Activated T-helper 17 cell treated with anti-CD3 and anti-CD28 coated beads, Interleukin-2, amount 50 U/mL, for 72 hours (primary cell): ENCODE measurements around the gene TMIE. TPM values are rescaled to one million over a fixed set of nuclear protein-coding genes. Genes with fewer than 3 reads are reported as not detected.

Experiments
- ATAC-seq: fragments of 150-1000 bp; cut with Tn5 transposase; replicated peaks from 2 replicates; pipeline ENCODE4 v1.10.0; 2021; ENCODE audit warnings: mild to moderate bottlenecking, moderate library complexity
- H3K27ac Mint-ChIP-seq: one replicate; pipeline ENCODE4 v1.8.0; 2022; ENCODE audit warnings: mixed read lengths
- H3K27me3 Mint-ChIP-seq: one replicate; pipeline ENCODE4 v1.8.0; 2022; ENCODE audit warnings: mixed read lengths
- H3K36me3 Mint-ChIP-seq: one replicate; pipeline ENCODE4 v1.8.0; 2022; ENCODE audit warnings: low read depth, mild to moderate bottlenecking, mixed read lengths
- H3K4me1 Mint-ChIP-seq: one replicate; pipeline ENCODE4 v1.8.0; 2022; ENCODE audit warnings: mixed read lengths
- H3K4me3 Mint-ChIP-seq: one replicate; pipeline ENCODE4 v1.8.0; 2022; ENCODE audit warnings: mild to moderate bottlenecking, mixed read lengths
- H3K9me3 Mint-ChIP-seq: one replicate; pipeline ENCODE4 v1.8.0; 2022; ENCODE audit warnings: mixed read lengths
- total RNA-seq, 2 donors: library from RNA; stranded (reverse); gene quantifications; one replicate each; pipeline ENCODE4 v1.2.3, GENCODE V29; 2022

The TMIE gene
- total RNA-seq, 2 donors from 2014 or later: 0.15 to 0.53 TPM

DNA sequence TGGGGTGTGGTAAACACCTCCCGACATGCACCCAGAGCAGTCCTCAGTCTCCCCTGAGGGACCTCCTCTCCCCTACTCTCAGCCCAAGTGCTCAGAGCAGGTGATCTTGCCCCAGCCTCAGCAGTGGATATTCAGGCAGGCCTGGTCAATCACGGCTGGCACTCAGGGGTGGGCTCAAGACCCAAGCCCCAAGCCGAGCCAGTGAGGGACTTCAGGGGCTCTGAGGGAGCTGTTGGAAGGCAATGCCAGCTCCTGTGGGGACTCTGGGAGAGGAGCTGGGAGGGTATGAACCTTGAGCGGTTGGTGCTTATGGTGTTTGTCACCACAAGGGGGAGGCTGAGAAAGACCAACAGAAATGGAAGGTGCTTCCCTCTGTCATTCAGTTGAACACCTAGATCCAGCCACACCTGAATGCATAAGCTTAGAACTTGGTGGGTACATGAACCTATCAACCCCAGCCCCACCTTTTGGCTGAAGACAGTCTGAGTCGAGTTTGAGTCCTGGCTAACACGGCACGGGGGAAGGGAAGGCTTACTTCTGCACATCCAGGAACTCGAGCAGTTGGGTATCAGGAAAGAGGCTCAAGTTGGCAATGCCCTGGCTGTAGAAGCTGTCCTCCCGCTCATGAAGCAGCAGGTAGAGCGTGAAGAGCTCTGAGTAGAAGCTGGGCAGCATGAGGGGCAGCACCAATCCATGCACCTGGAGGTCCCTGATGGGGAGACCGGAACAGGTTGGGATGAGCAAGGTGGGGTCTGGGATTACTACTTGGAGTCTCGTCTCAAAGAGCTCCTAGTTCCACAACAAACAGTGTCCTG is 27.0 kb upstream of the TMIE start:
- no peak for ATAC-seq
- Mint-ChIP-seq H3K4me3 (no peak overlapping the region), H3K27ac (no peak overlapping the region), H3K27me3 (no peaks in the 10 kb centered on the region), H3K36me3 (no peaks in the 10 kb centered on the region), H3K9me3 (no peaks in the 10 kb centered on the region), H3K4me1 (no peaks in the 10 kb centered on the region)

DNA sequence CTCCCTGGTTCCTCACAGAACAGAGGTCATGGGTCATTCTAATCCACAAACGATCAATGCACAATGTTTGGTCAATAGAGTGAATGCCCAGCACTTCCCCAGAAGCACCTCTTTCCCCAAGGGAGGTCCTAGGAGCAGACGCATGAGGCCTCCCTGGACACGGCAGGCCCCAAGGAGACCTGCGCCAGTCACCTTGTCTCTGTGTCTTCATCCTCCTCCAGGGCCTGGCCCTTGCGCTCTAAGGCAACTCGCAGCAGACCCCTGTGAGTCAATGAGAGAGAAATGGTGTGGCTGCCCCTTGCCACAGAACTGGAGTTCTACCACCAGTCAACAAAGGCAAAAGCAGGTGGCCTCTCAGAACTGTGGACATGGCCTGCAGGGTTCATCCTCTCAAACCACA is 25.8 kb upstream of the TMIE start:
- no peaks in the 10 kb centered on the region for H3K36me3 Mint-ChIP-seq
- H3K4me3 Mint-ChIP-seq: no peak overlapping the region
- no peaks in the 10 kb centered on the region for H3K27me3 Mint-ChIP-seq
- H3K27ac Mint-ChIP-seq: no peak overlapping the region
- no peaks in the 10 kb centered on the region for H3K4me1 Mint-ChIP-seq
- H3K9me3 Mint-ChIP-seq: no peaks in the 10 kb centered on the region
- ATAC-seq: no peak

DNA sequence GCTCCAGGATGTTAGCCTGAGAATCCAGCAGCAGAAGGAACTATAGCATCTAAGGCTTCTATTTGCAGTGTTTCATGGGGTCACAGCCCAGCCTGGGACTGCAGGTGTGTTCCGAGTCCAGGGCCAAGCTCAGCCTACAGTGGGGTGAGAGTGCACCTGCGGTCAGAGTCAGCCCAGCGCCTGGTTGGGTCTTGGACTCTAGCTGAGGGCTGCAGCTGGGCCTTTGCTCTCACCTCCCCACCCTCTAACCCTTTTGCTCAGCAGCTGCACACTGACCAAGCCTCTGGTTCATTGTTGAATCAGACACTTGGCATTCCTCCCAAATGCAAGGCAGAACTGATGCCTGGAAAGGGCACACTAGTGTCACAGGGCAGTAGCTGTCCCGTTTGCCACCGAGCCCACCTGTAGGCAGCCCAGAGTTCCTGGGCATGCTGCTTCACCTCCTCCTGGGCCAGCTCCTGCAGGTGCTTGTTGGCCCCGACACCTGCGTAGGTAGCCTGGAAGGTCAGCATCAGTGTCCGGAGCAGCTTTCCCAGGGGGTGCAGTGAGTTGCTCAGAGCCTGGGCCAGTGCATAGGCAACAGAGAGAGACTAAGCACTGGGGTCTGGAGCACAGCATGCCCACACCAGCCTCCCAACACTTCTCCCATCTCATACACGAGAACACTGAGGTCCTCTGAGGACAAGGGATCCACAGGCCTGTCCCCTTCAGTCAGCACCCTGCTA is 25.2 kb upstream of the TMIE start:
- H3K36me3 Mint-ChIP-seq: no peaks in the 10 kb centered on the region
- H3K27me3 Mint-ChIP-seq: no peaks in the 10 kb centered on the region
- no peaks in the 10 kb centered on the region for H3K9me3 Mint-ChIP-seq
- H3K4me1 Mint-ChIP-seq: no peaks in the 10 kb centered on the region
- H3K27ac Mint-ChIP-seq: no peak overlapping the region
- ATAC-seq: no peak
- no peak overlapping the region for H3K4me3 Mint-ChIP-seq

DNA sequence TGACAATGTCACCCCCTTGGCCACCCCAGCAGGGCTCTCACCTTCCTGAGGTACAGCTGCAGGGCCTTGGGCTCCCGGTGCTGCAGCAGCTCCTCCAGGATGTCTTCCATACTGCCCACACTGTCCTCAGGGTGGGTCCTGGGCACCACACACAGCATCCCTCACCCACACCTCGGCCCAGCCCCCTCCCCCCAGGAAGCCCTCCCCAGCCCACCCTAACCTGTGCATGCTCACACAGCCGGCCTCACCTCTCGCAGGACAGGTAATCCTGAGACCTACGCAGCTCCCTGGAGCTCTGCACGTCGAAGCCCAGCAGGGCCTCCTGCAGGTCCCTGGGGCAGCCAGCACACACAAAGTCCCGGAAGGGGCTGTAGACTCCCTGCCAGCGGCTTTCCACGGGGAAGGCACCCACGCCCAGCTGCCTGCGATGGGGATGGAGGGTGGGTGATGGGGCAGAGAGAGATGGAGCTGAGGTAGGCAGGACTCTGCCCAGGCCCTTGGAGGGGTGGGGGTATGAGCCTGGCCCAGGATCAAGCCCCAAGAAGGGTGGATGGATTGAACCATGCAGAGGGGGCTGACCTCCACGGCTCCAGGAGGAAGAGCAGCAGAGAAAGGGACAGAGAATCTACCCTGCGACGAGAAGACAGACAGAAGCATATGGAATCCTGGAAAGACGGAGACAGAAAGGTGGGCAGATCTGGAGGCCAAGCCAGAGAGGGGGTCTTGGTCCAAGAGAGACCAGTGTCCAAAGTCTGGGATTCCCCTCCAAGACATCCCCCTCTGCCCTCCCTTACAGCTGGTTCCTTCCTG is 24.4 kb upstream of the TMIE start:
- H3K27me3 Mint-ChIP-seq: no peaks in the 10 kb centered on the region
- H3K36me3 Mint-ChIP-seq: no peaks in the 10 kb centered on the region
- no peak overlapping the region for H3K4me3 Mint-ChIP-seq
- H3K27ac Mint-ChIP-seq: no peak overlapping the region
- H3K9me3 Mint-ChIP-seq: no peaks in the 10 kb centered on the region
- no peaks in the 10 kb centered on the region for H3K4me1 Mint-ChIP-seq
- ATAC-seq: no peak

DNA sequence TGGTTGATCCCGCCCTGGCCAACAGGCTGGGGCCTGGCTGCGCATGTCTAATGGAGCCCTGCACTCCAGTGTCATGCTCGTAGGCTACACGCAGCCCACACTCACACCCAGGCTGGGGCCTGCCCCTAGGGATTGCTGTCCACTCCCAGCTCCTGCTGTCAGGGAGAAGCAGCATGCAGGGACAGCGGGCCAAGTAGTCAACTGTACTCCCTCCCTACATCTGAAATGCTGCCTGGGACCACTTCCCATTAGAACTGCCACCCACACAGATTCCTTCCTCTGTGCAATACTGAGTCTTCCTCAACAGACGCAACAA is 23.8 kb upstream of the TMIE start:
- H3K27ac Mint-ChIP-seq: no peak overlapping the region

DNA sequence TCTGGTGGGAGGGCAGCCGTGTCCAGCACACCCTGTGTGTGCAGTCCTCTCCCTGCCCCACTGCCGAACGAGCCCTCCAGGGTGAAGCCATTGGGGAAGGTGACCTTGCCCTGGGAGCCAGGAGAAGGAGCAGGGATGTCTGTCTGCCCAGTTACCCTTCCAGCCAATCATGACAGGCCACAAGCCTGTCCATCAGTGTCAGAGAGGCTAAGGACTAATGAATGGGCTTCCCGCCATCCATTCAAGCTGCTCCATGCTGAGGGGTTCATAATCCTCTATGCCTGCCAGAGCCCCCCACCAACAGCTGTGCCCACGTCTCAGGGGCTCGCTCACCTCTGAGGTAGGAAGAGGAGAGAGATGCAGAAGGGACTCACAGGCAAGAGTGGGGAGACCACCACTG is 22.9 kb upstream of the TMIE start:
- H3K9me3 Mint-ChIP-seq: no peaks in the 10 kb centered on the region
- H3K4me3 Mint-ChIP-seq: no peak overlapping the region
- H3K4me1 Mint-ChIP-seq: no peaks in the 10 kb centered on the region
- H3K27ac Mint-ChIP-seq: no peak overlapping the region
- no peaks in the 10 kb centered on the region for H3K27me3 Mint-ChIP-seq
- ATAC-seq: no peak
- no peaks in the 10 kb centered on the region for H3K36me3 Mint-ChIP-seq

More for the DNA sequence above, 23.8 kb upstream of the TMIE start:
- ATAC-seq: no peak
- no peaks in the 10 kb centered on the region for H3K27me3 Mint-ChIP-seq
- no peaks in the 10 kb centered on the region for H3K9me3 Mint-ChIP-seq
- no peak overlapping the region for H3K4me3 Mint-ChIP-seq
- H3K36me3 Mint-ChIP-seq: no peaks in the 10 kb centered on the region
- H3K4me1 Mint-ChIP-seq: no peaks in the 10 kb centered on the region

DNA sequence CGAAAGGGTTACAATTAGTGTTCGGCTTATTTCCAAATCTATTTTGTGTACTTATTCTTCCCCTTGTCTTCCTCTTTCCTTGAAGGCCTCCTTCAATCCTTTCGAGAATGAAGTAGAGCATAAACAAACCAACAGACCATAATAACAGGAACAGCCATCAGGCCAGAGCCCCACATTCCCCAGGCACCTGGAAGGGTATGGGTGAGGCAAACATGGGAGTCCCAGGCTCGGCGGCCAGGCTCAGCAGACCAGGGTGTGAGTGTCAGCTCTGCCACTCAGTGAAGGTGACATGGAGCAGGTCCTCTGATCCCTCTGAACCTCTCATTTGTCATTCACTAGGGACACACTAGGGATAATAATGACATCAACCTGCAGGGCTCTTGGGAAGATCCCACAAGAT is 21.5 kb upstream of the TMIE start:
- Mint-ChIP-seq H3K4me1 (no peaks in the 10 kb centered on the region), H3K27ac (peak overlapping the region; percentile 49), H3K4me3 (no peak overlapping the region), H3K9me3 (no peaks in the 10 kb centered on the region), H3K36me3 (no peaks in the 10 kb centered on the region), H3K27me3 (no peaks in the 10 kb centered on the region)
- ATAC-seq: no peak

DNA sequence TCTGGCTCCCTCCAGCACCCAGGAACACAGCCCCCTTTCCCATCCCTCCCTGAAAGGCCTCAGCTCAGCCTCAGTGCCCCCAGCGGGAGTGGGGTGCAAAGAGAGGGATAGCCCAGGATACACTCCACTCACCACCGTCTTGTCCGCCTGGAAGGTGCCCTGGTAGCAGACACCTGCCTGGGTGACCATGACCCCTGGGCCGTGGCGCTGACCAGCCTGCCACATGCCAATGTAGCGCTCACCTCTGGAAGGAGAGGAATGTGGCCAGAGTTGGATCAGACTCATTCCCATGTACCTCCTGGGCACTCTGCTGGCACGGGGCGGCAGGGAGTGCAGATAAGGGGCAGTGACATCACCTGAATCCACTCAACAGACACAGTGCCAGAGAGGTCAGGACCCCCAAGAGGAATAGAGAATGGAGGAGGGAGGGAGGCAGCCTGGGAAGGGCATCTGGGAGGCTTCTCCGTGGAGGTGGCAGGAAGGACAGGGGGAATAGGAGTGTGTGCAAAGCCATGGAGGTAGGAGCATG is 20.8 kb upstream of the TMIE start:
- Mint-ChIP-seq H3K4me1 (no peaks in the 10 kb centered on the region), H3K9me3 (no peaks in the 10 kb centered on the region), H3K27me3 (no peaks in the 10 kb centered on the region), H3K36me3 (no peaks in the 10 kb centered on the region), H3K27ac (peak overlapping the region; percentile 13), H3K4me3 (no peak overlapping the region)
- no peak for ATAC-seq

DNA sequence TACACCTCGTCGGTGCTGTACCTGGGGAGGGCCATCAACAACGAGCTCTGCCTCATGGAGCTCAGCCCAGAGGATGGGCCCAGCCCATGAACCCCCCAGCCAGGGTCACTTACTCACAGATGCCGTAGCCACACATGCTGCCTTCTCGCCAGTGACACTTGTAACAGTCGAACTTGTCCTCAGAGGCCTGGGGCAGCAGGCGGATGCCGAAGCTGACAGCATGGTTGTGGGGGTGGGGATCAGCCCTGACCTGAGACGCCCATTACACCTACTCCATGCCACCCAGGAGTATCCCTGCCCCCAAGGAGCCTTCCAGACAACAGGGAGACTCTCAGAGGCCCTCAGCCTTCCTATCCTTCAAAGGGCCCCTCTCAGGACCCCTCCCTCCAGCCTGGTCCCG is 19.8 kb upstream of the TMIE start:
- Mint-ChIP-seq H3K4me3 (no peak overlapping the region), H3K36me3 (no peaks in the 10 kb centered on the region), H3K4me1 (no peaks in the 10 kb centered on the region), H3K9me3 (no peaks in the 10 kb centered on the region), H3K27ac (no peak overlapping the region), H3K27me3 (no peaks in the 10 kb centered on the region)
- ATAC-seq: no peak

DNA sequence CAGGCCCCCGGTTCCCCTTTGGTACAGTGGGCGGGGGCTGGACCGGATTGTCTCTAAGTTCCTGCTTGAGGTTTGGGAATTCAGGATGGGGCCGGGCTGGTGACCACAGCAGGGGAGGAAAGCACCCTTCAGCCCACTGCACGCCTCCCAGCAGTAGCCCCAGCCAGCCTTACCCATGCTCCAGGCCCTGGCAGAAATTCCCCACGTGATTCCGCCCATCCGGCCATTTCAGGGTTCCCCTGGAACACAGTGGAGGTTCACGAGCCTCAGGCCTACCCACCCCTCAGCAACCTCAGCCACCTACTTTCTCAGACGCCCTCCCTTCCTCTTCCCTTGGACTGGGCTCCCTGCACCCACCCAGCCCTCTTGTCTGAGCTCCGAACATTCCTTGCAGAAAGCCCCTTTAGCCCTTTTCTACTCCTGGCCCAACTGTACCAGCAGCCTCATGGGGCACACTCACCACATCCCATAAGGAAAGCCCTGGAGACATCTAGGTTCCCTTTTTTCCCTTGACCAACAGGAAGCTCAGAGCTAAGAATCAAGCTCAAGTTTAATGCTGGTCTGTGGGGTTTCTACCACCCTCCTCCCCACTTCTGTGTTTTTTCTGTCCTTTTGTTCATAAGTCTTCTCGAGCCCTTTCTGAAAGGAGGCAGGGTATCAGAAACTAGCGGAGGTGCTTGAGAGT is 19.2 kb upstream of the TMIE start:
- no peaks in the 10 kb centered on the region for H3K4me1 Mint-ChIP-seq
- no peak overlapping the region for H3K4me3 Mint-ChIP-seq
- H3K27ac Mint-ChIP-seq: no peak overlapping the region
- no peaks in the 10 kb centered on the region for H3K27me3 Mint-ChIP-seq
- no peaks in the 10 kb centered on the region for H3K36me3 Mint-ChIP-seq
- no peak for ATAC-seq
- H3K9me3 Mint-ChIP-seq: no peaks in the 10 kb centered on the region

DNA sequence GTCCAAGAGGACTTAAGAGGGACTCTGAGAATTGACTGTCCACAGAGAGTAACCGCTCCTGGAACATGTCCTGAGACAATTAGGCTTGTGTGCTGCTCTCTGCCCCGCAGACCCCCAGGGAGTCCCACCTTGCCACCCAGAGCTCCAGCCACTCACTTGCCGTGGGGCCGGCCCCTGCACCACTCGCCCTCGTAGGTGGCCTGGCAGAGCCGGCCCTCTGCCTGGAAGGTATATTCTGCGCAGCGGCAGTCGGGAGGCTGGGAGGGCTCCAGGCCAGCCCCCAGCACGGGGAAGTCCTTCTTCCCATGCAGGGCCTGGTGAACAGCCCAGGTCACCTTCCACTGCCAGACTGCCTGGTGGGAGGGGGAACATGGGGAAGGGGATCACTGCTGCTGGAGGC is 18.2 kb upstream of the TMIE start:
- H3K9me3 Mint-ChIP-seq: no peaks in the 10 kb centered on the region
- no peak overlapping the region for H3K4me3 Mint-ChIP-seq
- no peak for ATAC-seq
- H3K4me1 Mint-ChIP-seq: no peaks in the 10 kb centered on the region
- H3K27ac Mint-ChIP-seq: no peak overlapping the region
- H3K27me3 Mint-ChIP-seq: no peaks in the 10 kb centered on the region
- no peaks in the 10 kb centered on the region for H3K36me3 Mint-ChIP-seq

DNA sequence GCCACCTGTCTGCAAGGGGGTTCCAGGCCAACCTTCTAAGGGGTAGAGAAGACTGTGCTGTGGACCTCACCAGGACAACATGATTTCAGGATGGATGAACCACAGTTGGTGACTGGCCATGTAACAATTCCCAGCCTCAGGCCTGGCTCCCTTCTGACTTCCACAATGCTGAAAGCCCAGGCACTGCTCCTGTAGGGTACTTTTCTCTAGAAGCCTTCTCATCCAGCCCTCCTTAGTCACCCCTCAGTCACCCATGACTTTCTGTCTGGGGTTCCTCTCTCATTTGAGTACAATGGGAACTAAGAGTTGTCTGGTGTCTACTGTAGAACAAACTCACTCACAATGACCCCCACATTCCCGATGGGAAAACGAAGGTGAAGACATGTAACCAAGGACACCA is 16.3 kb upstream of the TMIE start:
- Mint-ChIP-seq H3K4me3 (no peak overlapping the region), H3K27ac (peak overlapping the region; percentile 67), H3K9me3 (no peaks in the 10 kb centered on the region), H3K36me3 (no peaks in the 10 kb centered on the region), H3K4me1 (peaks cover 4% of the 10 kb centered on the region), H3K27me3 (no peaks in the 10 kb centered on the region)
- no peak for ATAC-seq

DNA sequence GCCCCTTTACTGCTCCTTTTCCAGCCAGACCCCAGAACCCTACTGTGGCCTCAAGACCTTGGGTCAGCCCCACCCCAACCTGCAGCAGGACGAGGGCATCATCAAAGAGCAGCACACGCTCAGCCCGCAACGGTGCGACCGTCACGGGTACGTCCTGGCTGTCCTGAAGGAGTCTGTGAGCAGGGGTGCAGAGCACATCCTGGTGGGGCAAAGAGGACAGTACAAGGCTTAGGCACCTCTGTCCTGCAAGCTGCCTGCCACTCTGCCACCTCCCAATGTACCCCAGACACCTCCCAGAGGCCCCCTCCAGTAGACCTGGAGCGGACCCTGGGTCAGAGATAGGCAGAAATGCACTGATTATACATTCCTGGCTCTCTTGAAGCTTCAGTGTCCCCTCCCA is 15.7 kb upstream of the TMIE start:
- no peak for ATAC-seq
- Mint-ChIP-seq H3K36me3 (no peaks in the 10 kb centered on the region), H3K4me3 (no peak overlapping the region), H3K9me3 (no peaks in the 10 kb centered on the region), H3K4me1 (peaks cover 6% of the 10 kb centered on the region), H3K27me3 (no peaks in the 10 kb centered on the region), H3K27ac (peak overlapping the region; percentile 67)

DNA sequence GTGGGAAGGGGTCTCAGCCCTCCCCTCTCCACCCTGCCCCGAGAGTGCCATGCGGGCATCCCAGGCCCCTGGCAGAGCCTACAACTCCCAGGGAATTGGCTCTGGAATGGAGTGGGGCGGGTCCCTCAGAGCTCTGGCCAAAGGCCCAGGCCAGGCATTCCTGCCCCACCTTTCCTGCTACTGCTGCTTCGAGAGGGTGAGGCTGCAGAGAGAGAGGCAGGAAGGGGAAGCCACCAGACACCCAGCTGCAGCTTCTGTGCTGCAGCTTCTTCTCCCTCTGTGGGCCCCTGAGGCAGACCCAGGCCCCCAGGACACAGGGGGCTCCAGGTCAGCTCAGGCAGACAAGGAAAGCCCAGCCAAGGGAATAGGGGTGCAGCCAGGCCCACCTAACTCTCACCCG is 10.4 kb upstream of the TMIE start:
- H3K4me1 Mint-ChIP-seq: peaks cover 27% of the 10 kb centered on the region
- H3K4me3 Mint-ChIP-seq: no peak overlapping the region
- no peaks in the 10 kb centered on the region for H3K27me3 Mint-ChIP-seq
- no peaks in the 10 kb centered on the region for H3K9me3 Mint-ChIP-seq
- no peak overlapping the region for H3K27ac Mint-ChIP-seq
- ATAC-seq: no peak
- H3K36me3 Mint-ChIP-seq: no peaks in the 10 kb centered on the region
